Mesenteric fat pad (tissue), 1 donor: ENCODE results near the gene STING1. TPM values are rescaled to one million over a fixed set of nuclear protein-coding genes. Genes with fewer than 3 reads are reported as not detected.
"Not testable (repeated sequence)": the region's sequence is repeated elsewhere in the genome, so short reads cannot be mapped to it uniquely, and the experiment has no call there.

ENCODE experiments used
- DNase-seq: peaks from one replicate; pipeline ENCODE4 v3.0.0-alpha.2; 2020; ENCODE audit warnings: low spot score
- total RNA-seq: library from RNA; stranded (reverse); fragmentation: NEBNext Ultra II Directional; extraction: Animal tissue kit (Norgen Biotek cat#: 25700); gene quantifications from one replicate; pipeline ENCODE4 v1.2.1, GENCODE V29; 2021
- donor health status: DM: yes; HTN: yes; CAD: no.

The STING1 gene
- total RNA-seq, 1 donor from 2014 or later, result 52.5 TPM

DNA sequence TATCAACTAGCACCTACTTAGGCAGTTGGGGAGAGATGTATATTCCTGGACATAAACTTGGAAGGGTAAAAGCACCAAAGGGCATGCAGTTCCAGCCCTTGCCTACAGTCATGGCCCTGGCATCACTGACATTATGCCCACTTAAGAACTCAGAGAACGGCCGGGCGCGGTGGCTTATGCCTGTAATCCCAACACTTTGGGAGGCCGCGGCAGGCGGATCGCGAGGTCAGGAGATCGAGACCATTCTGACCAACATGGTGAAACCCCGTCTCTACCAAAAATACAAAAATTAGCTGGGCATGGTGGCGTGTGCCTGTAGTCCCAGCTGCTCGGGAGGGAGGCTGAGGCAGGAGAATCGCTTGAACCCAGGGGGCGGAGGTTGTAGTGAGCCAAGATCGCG is 42.1 kb downstream of the STING1 start:
- DNase-seq, result not testable (repeated sequence)

DNA sequence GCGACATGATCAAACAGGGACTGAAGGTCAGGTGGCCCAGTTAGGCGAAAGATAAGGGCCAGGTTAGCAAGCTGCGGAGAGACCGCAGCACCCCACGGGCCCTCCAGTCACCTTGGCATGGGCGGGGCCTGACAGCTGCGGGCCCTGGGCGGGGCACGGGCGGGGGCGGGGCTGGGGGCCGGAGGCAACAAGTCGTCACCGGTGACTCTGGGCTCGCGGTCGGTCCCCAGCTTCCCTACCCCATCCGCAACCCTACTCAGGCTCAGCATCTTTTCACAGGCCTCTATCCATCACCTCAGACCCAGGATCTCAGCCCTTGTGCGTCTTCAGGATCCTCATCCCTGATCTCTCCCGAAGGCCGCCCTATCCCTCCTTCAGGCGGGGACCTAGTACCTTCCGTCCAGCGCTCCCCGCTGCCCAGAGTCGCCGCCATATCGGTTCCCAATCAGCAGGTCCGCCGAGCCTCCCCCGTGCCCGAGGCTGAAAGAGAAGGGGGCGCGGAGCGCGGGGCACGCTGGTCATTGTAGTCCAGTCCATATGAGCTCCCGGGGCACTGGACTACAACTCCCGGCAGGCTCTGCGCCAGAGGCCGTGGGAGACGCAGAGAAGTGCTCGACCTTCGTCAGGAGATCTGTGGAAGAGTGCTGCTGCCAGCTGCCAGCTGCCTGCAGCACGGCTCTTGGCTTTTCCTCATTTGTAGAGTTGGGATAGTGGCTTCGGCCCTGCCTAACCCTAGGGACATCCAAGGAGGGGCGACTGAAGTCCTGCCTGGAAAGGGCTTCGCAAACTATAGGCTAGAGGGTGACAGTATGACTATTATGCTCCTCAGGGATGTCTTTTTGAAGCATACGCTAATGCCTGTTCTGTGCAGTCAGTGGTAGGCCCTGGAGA is 43.3 kb downstream of the STING1 start, which contains the start of gene DNAJC18:
DNAJC18 (minus strand) TSS at position 513 of the 891 bp plus-strand sequence; CDS start at position 433, 80 bp downstream.
- peak; percentile 97 for DNase-seq

DNA sequence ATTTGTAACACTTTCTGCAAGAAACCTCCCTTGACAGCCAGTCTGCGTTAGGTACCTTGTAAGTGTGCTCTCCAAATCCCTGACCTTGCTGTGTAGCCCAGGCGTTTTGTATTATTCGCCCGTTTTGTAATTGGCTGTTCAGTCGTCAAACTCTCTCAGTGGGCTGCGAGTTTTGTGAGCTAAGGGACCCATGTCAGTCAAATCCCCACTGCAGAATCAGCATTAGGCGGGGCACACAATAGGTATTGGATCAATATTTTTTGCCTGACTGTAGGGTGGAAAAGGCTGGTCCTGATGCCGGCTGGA is 43.9 kb downstream of the STING1 start:
- no peak for DNase-seq

DNA sequence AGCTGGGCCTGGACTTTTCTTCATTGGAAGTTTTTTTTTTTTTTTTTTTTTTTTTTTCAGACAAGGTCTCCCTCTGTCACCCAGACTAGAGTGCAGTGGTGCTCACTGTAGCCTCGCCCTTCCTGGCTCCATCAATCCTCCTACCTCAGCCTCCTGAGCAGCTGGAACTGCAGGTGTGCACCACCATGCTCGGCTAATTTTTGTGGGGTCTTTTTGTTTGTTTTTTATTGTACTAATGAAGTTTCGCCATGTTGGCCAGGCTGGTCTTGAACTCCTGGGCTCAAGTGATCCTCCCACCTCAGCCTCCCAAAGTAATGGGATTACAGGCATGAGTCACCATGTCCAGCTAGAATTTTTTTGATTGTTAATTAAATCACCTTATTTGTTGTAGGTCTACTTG is 46.9 kb downstream of the STING1 start:
- DNase-seq, result no peak

GRCh38 chr5:139431706-139432105 is 50.9 kb downstream of the STING1 start:
- no peak for DNase-seq

GRCh38 chr5:139430015-139430414 is 52.5 kb downstream of the STING1 start:
- no peak for DNase-seq

DNA sequence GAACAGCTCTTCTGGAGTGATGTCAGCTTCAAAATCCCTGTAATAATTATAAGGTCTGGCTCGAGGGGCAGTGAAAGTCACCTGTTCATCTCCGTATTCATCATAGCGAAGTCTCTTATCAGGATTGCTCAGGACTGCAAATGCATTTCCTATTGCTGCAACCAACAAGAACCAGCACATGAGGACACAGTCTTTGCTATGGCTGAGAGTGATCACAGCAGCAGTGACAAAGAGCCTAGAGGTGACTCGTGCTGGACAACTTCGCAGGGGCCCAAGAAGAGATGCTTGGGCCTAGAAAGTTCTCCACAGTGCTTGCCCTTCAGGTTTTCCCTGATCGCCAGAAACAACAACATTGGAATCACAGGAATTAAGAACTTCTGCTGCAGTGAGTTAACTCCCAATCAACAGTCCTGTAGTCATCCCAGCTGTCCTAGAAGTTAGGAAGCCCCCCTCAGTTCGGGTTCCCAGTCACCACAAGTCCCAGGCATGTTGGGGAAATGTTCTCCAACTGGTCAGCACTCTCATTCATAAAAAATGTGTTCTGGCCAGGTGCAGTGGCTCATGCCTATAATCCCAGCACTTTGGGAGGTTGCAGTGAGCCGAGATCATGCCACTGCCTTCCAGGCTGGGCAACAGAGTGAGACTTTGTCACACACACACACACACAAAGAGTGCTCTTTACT is 56.2 kb downstream of the STING1 start:
- DNase-seq, result no peak

Other genes with a start within 250 kb of the STING1 start
- gene MATR3, start 189.0 kb downstream of the STING1 start, total RNA-seq, result 115 TPM
- 79.3 TPM for gene PAIP2, start 140.9 kb downstream of the STING1 start, total RNA-seq
- gene SLC23A1, start 99.5 kb downstream of the STING1 start, total RNA-seq, result not detected
- gene MZB1, start 92.8 kb downstream of the STING1 start, total RNA-seq, result 0.61 TPM
- 2.1 TPM for gene PROB1, start 87.7 kb downstream of the STING1 start, total RNA-seq
- gene SPATA24, start 78.7 kb downstream of the STING1 start, total RNA-seq, result 2.0 TPM
- gene DNAJC18, start 43.2 kb downstream of the STING1 start, total RNA-seq, result 8.4 TPM
- 26.7 TPM for gene ECSCR, start 20.0 kb downstream of the STING1 start, total RNA-seq
- gene SMIM33, start 11.8 kb downstream of the STING1 start, total RNA-seq, result not detected
- gene UBE2D2, start 78.6 kb upstream of the STING1 start, total RNA-seq, result 111 TPM
- gene CXXC5, start 165.6 kb upstream of the STING1 start, total RNA-seq, result 33.0 TPM